Activated CD8-positive, alpha-beta memory T cell treated with anti-CD3 and anti-CD28 coated beads, Interleukin-2, amount 10 ng/mL, durations not matched to agents 7 days and 5 days (primary cell): ENCODE results near the gene ARHGEF2. TPM values are rescaled to one million over a fixed set of nuclear protein-coding genes. Genes with fewer than 3 reads are reported as not detected.
A peak's percentile ranks its signal among the peaks of the same experiment; 100 is the strongest.

Experiments used
- ATAC-seq: fragments of 150-1000 bp; cut with Tn5 transposase; one replicate; pipeline ENCODE4 v1.10.0; 2021; ENCODE audit warnings: moderate library complexity
- CTCF ChIA-PET: fragments of 350-600 bp; sonication (Branson Sonifier 250); formaldehyde crosslinking; loops from one replicate; lab custom pipeline; 2021; ENCODE audit warnings: antibody characterized with exemption; lab: Charles Lee
- DNase-seq: peaks from one replicate; pipeline ENCODE4 v3.0.0-alpha.2; 2020
- H3K27ac Mint-ChIP-seq: one replicate; pipeline ENCODE4 v1.8.0; 2021; ENCODE audit warnings: mild to moderate bottlenecking, mixed read lengths
- H3K27me3 Mint-ChIP-seq: one replicate; pipeline ENCODE4 v1.8.0; 2021; ENCODE audit warnings: mixed read lengths
- H3K36me3 Mint-ChIP-seq: one replicate; pipeline ENCODE4 v1.8.0; 2021; ENCODE audit warnings: mild to moderate bottlenecking, mixed read lengths
- H3K4me1 Mint-ChIP-seq: one replicate; pipeline ENCODE4 v1.8.0; 2021; ENCODE audit warnings: mixed read lengths
- H3K4me3 Mint-ChIP-seq: one replicate; pipeline ENCODE4 v1.8.0; 2021; ENCODE audit warnings: mild to moderate bottlenecking, moderate library complexity, mixed read lengths
- H3K9me3 Mint-ChIP-seq: one replicate; pipeline ENCODE4 v1.8.0; 2022; ENCODE audit warnings: low read depth, mixed read lengths
- total RNA-seq, 2 experiments: library from RNA; stranded (reverse); gene quantifications; one replicate each; pipeline ENCODE4 v1.2.3, GENCODE V29; 2021

ARHGEF2 gene
- total RNA-seq, 2 experiments from 2014 or later: 159 to 161 TPM

GRCh38 chr1:155984341-155984740 lies 6.0 kb upstream of the ARHGEF2 start:
- no peak overlapping the region for H3K27ac Mint-ChIP-seq
- no peaks in the 10 kb centered on the region for H3K27me3 Mint-ChIP-seq
- CTCF ChIA-PET: interaction anchor here (0.7 to 12.2 kb wide), 9 partner anchors 9 to 86 kb away, joined by 3 to 119 read pairs (median 4); partner anchors contain the start of gene KHDC4
- DNase-seq (no peak), ATAC-seq (no peak)
- peaks cover 44% of the 10 kb centered on the region for H3K4me1 Mint-ChIP-seq
- H3K4me3 Mint-ChIP-seq: no peak overlapping the region
- H3K9me3 Mint-ChIP-seq: no peaks in the 10 kb centered on the region
- H3K36me3 Mint-ChIP-seq: peaks cover 2% of the 10 kb centered on the region

DNA sequence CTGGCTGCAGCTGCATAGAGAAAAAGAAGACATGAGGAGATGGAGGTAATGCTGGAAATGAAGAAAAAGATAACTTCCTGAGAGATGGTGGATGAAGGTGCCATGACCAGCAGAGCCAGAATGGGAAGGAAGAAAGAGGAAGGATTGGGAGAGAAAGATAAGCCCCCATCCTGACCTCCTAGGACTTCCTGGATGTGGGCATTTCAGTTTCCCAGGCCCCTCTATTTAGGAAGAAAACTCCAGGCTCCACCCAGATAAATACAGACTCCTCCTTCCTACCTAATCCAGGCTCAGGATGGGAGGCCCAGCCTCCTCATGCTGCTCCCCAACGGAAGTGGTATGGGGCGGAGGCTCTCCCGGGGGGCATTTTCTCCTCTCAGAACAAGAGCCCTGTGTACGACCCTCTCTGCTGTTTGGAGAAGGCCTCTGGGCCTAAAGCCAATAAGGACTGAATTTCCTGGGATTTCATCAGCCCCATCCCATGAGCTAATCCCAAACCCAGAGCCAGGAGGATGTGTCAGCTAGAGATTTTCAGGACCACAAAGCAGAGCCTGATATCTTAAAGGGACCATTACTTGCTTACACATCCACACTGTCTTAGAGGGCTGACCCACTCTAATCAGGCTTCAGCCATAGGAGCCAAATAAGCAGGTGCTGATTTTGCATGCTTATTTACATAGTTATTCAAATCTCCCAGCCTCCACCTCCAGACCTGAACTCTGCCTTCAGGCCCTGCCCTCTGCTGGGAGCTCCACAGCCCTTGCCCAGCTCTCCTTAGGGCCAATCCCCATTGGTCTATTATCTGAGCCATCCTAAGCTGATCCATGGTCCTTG lies 5.1 kb upstream of the ARHGEF2 start:
- peaks cover 2% of the 10 kb centered on the region for H3K36me3 Mint-ChIP-seq
- CTCF ChIA-PET: interaction anchor here (0.6 to 12.2 kb wide), 9 partner anchors 8 to 83 kb away, joined by 3 to 119 read pairs (median 4); partner anchors contain the start of gene KHDC4
- peaks cover 37% of the 10 kb centered on the region for H3K4me1 Mint-ChIP-seq
- DNase-seq (no peak), ATAC-seq (no peak)
- no peaks in the 10 kb centered on the region for H3K9me3 Mint-ChIP-seq
- no peak overlapping the region for H3K27ac Mint-ChIP-seq
- no peaks in the 10 kb centered on the region for H3K27me3 Mint-ChIP-seq
- no peak overlapping the region for H3K4me3 Mint-ChIP-seq

DNA sequence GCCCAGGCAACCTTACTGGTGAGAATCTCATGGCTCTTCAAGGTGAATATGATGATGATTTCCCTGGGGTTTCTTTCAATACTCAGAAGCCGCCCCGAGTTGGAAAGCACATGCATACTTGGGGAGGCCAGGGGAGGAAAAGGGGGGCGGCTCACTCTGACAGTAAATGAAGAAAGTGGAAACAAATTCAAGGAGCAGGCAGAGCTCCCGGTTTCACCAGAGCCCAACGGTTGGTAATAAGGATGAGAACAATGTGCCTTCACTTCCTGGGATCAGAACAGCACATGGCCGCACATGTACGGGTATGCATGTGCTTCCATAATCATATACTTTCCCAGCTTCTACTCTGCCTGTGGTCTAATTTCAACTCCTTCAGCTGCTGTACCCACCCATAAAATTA lies 3.8 kb upstream of the ARHGEF2 start:
- Mint-ChIP-seq H3K9me3 (no peaks in the 10 kb centered on the region), H3K36me3 (peaks cover 5% of the 10 kb centered on the region), H3K4me3 (no peak overlapping the region), H3K27ac (peak overlapping the region; percentile 48), H3K4me1 (peaks cover 37% of the 10 kb centered on the region), H3K27me3 (no peaks in the 10 kb centered on the region)
- ATAC-seq (no peak), DNase-seq (no peak)
- CTCF ChIA-PET: interaction anchor here (1.2 to 12.2 kb wide), 3 partner anchors 34 to 48 kb away, joined by 3 to 119 read pairs (median 16); partner anchors contain the start of gene KHDC4

- H3K4me3 Mint-ChIP-seq: peak overlapping the region; percentile 98
- H3K9me3 Mint-ChIP-seq: no peaks in the 10 kb centered on the region
- H3K27ac Mint-ChIP-seq: peak overlapping the region; percentile 63
- no peaks in the 10 kb centered on the region for H3K27me3 Mint-ChIP-seq
- DNase-seq (no peak), ATAC-seq (no peak)
- peaks cover 5% of the 10 kb centered on the region for H3K36me3 Mint-ChIP-seq
- H3K4me1 Mint-ChIP-seq: peaks cover 39% of the 10 kb centered on the region
- CTCF ChIA-PET: interaction anchor here (0.9 to 12.2 kb wide), 9 partner anchors 8 to 85 kb away, joined by 3 to 119 read pairs (median 9); partner anchors contain the start of gene KHDC4
Measured at GRCh38 chr1:155981266-155982088, 3.1 kb upstream of the ARHGEF2 start.

- Mint-ChIP-seq H3K4me3 (peak overlapping the region; percentile 98), H3K9me3 (no peaks in the 10 kb centered on the region), H3K27ac (peak overlapping the region; percentile 92), H3K36me3 (peaks cover 15% of the 10 kb centered on the region), H3K4me1 (peaks cover 55% of the 10 kb centered on the region), H3K27me3 (no peaks in the 10 kb centered on the region)
- CTCF ChIA-PET: interaction anchor here (0.8 to 12.2 kb wide), 11 partner anchors 9 to 162 kb away, joined by 3 to 119 read pairs (median 9); partner anchors contain the start of gene KHDC4
- DNase-seq: no peak
- ATAC-seq: no peak
Measured at GRCh38 chr1:155979597-155980343, 1.4 kb upstream of the ARHGEF2 start.

GRCh38 chr1:155978973-155979429 lies 654 bp upstream of the ARHGEF2 start:
- Mint-ChIP-seq H3K9me3 (no peaks in the 10 kb centered on the region), H3K27ac (peak overlapping the region; percentile 92), H3K36me3 (peaks cover 21% of the 10 kb centered on the region), H3K27me3 (no peaks in the 10 kb centered on the region), H3K4me3 (peak overlapping the region; percentile 98), H3K4me1 (peaks cover 61% of the 10 kb centered on the region)
- no peak for DNase-seq
- CTCF ChIA-PET: interaction anchor here (0.8 to 12.2 kb wide), 12 partner anchors 10 to 163 kb away, joined by 3 to 119 read pairs (median 6); partner anchors contain the start of gene KHDC4
- ATAC-seq: peak; percentile 3

- Mint-ChIP-seq H3K36me3 (peaks cover 24% of the 10 kb centered on the region), H3K9me3 (no peaks in the 10 kb centered on the region), H3K4me1 (peaks cover 66% of the 10 kb centered on the region), H3K27ac (peak overlapping the region; percentile 92), H3K27me3 (no peaks in the 10 kb centered on the region), H3K4me3 (peak overlapping the region; percentile 98)
- ATAC-seq: peak; percentile 24
- CTCF ChIA-PET: interaction anchor here (0.5 to 12.2 kb wide), 20 partner anchors 9 to 273 kb away, joined by 3 to 119 read pairs (median 4); partner anchors contain the start of gene KHDC4
- peak; percentile 61 for DNase-seq
Measured at GRCh38 chr1:155977690-155978324, 540 bp downstream of the ARHGEF2 start.

- CTCF ChIA-PET: interaction anchor here (0.5 to 12.2 kb wide), 18 partner anchors 8 to 272 kb away, joined by 3 to 119 read pairs (median 4); partner anchors contain the start of gene KHDC4
- Mint-ChIP-seq H3K36me3 (peaks cover 28% of the 10 kb centered on the region), H3K4me1 (peaks cover 67% of the 10 kb centered on the region), H3K27ac (peak overlapping the region; percentile 92), H3K27me3 (no peaks in the 10 kb centered on the region), H3K4me3 (peak overlapping the region; percentile 98), H3K9me3 (no peaks in the 10 kb centered on the region)
- DNase-seq (peak; percentile 46), ATAC-seq (no peak)
Measured at GRCh38 chr1:155976913-155977689, 1.2 kb downstream of the ARHGEF2 start.

GRCh38 chr1:155976062-155976912 lies 2.1 kb downstream of the ARHGEF2 start:
- Mint-ChIP-seq H3K27ac (peak overlapping the region; percentile 92), H3K4me3 (peak overlapping the region; percentile 98), H3K27me3 (no peaks in the 10 kb centered on the region), H3K9me3 (no peaks in the 10 kb centered on the region), H3K36me3 (peaks cover 26% of the 10 kb centered on the region), H3K4me1 (peaks cover 65% of the 10 kb centered on the region)
- ATAC-seq (peak; percentile 7), DNase-seq (peak; percentile 69)
- CTCF ChIA-PET: interaction anchor here (0.6 to 12.2 kb wide), 17 partner anchors 8 to 391 kb away, joined by 3 to 119 read pairs (median 4); partner anchors contain the start of gene KHDC4

- peak overlapping the region; percentile 92 for H3K27ac Mint-ChIP-seq
- DNase-seq (no peak), ATAC-seq (no peak)
- H3K9me3 Mint-ChIP-seq: no peaks in the 10 kb centered on the region
- peaks cover 26% of the 10 kb centered on the region for H3K36me3 Mint-ChIP-seq
- H3K4me3 Mint-ChIP-seq: peak overlapping the region; percentile 98
- CTCF ChIA-PET: interaction anchor here (0.7 to 12.2 kb wide), 12 partner anchors 9 to 391 kb away, joined by 3 to 119 read pairs (median 8); partner anchors contain the start of gene KHDC4
- peaks cover 65% of the 10 kb centered on the region for H3K4me1 Mint-ChIP-seq
- H3K27me3 Mint-ChIP-seq: no peaks in the 10 kb centered on the region
Measured at GRCh38 chr1:155975375-155976061, 2.8 kb downstream of the ARHGEF2 start.
